ENCODE measurements around the gene NFYC.

Gene NFYC

DNA sequence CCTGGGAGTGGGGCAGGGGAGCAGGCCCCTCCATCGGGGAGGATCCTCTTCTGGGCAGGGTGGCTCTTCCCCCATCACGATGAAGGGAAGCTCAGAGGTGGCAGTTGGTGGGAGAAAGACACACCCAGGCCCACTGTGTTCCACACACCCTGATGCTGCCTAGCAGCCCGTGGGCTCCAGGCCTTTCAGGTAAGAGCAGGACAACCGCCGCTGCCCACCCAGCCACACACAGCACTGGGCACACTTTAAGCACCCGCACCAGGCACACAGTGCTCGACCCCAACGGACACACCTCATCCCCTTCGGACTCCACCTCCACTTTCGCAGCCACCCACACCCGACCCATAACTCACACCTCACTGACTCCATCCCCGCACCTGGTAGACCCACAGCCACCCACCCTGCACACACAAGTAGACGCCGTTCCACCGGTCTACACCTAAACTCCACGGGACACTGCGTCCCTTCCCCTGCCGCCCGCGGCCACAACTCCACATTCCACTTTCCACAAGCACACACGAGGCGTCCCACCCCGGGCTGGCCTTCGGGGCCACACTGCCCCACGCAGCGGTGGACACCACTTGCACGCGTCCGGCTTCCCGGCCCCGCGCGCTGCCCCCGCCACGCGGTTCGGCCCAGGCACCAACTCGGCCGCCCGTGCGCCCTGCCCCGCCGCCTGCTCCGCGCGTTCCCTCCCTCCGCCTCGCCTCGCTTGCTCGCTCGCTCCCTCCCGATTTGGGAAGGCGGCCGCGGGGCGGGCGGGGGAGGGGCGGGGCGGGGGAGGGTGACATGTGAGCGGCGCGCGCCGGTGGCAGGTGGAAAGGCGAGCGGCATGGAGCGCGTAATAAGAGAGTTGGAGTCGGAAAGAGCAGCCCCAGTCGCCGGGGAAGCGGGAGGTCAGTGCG is 91.7 kb downstream of the NFYC start, which contains the start of gene KCNQ4:
KCNQ4 (plus strand) TSS at position 787 of the 905 bp plus-strand sequence. CDS start 307 bp downstream, outside the sequence.
- DNase-seq, result no peak

DNA sequence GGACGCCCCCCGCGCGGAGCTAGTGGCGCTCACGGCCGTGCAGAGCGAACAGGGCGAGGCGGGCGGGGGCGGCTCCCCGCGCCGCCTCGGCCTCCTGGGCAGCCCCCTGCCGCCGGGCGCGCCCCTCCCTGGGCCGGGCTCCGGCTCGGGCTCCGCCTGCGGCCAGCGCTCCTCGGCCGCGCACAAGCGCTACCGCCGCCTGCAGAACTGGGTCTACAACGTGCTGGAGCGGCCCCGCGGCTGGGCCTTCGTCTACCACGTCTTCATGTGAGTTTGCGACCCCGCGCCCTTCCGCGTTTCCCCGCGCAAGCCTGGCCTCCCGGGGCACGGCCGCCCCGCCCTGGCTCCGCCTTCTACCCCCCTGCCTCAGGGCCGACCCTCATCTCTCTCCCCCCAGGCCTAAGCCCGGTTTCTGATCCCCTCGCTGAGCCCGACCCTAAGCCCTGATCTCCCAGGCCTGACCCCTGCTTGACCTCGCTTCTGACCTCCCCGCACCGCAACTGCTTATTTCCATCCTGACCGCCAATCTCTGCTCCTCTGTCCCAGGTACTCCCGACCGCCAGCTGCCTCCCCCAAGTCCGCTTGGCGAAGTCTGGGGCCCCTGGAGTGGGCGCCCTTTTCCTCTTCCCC is 92.8 kb downstream of the NFYC start:
- DNase-seq, result no peak

GRCh38 chr1:40784771-40785151 is 93.3 kb downstream of the NFYC start:
- no peak for DNase-seq

- no peak for DNase-seq
Observed at GRCh38 chr1:40785446-40785845, 93.9 kb downstream of the NFYC start.

- no peak for DNase-seq
Observed at GRCh38 chr1:40786171-40786994, 94.9 kb downstream of the NFYC start.

GRCh38 chr1:40786995-40787705 is 95.6 kb downstream of the NFYC start:
- no peak for DNase-seq

- DNase-seq, result no peak
Observed at GRCh38 chr1:40787737-40788560, 96.4 kb downstream of the NFYC start.

DNA sequence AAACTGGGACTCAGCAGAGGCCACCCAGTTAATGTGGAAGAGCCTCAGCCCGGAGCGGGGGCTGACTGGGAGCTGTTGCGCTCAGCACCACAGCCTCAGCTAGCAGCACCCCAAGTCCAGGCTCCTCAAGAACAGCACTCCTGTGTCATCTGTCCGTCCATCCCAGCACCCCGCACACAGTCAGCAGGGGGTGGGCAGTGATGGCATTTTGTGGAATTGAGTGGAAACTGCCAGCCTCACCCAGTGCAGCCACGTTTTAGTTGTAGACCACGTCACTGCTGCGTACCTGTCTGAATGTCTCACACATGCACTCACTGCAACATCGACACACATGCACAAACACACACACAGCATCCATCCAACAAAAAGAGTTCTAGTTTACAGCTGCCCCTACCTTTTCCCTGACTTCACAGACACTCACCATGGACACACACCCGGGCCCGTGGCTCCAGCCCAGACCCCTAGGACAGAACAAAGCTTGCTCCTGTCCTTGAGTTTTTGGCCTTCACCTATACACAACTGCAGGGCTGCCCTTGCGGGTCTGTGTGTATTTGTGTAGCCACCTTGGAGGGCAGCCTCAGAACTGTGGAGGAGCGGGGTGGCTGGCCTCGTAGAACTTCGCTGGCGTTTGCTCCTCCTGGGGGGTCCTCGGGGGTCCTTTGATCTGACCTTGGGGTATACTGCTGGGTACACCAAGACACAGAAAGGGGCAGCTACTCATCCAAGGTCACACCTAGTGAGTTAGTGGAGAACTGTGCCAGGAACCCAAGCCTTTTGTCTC is 97.2 kb downstream of the NFYC start:
- DNase-seq, result no peak

- DNase-seq, result no peak
Observed at GRCh38 chr1:40789342-40789598, 97.8 kb downstream of the NFYC start.

- no peak for DNase-seq
Observed at GRCh38 chr1:40789661-40790430, 98.3 kb downstream of the NFYC start.

DNA sequence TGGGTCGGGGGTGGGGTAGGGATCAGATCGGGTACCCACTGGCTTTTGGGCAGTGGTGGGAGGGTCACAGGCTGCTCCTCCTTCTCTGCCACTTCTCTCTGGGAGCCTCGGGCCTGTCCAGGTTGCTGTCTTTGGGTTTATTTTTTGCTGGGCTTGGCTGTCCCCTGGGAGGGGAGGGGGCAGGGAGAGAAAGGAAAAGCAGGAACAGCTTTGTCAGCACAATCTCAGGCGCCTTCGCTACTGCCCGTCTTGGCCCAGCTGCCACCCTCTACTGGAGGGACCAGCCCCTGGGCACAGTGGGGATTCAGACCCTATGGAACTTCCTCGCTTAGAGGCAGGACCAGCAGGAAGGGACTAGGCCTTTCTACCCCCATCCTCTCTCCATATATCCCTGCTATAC is 100.5 kb downstream of the NFYC start:
- DNase-seq, result no peak

- no peak for DNase-seq
Observed at GRCh38 chr1:40793617-40794016, 102.1 kb downstream of the NFYC start.

DNA sequence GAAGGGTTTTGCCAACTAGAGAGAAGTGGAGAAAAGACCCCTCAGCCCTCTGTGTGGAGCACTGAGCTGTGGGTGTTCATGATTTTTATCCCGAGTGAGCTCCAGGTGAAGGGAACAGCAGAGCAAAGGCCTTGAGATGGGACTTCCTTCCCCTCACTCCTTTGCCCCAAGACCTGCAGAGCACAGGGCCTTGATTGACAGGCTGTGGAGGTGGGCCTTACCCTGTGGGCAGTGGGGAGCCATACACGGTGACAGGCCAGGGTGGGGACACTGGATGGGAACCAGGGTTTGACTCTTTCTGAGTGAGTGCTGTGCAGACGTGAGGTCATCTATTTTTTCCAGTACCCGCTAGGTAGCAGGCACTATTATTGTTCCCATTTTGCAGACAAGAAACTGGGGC is 102.5 kb downstream of the NFYC start:
- no peak for DNase-seq

DNA sequence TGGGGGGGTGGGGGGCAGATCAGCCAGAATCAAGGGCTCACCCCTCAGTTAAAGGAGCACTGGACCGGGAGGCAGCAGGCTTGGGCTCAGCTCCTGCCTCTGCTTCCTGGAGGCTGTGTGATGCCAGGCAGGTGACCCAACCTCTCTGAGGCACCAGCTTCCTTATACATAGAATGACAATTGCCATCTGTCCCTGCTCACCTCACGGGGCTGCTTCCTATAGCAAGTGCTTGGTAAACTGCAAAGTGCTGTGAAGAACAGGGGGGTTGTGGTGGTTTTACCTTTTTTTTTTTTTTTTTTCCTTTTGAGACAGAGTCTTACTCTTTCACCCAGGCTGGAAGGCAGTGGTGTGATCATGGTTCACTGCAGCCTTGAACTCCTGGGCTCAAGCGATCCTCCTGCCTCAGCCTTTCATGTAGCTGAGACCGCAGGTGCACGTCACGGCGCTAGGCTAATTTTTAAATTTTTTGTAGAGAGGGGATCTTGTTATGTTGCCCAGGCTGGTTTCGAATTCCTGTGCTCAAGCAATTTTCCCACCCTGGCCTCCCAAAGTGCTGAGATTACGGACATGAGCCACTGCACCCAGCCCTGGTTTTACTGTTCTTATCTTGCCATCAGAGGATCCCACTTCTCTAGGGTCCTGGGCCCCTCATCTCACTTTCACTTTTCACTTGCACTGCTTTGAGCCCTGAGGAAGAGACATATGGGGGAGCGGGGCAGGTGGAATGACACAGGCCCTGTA is 103.6 kb downstream of the NFYC start:
- no peak for DNase-seq

GRCh38 chr1:40795811-40796586 is 104.5 kb downstream of the NFYC start:
- DNase-seq, result no peak

DNA sequence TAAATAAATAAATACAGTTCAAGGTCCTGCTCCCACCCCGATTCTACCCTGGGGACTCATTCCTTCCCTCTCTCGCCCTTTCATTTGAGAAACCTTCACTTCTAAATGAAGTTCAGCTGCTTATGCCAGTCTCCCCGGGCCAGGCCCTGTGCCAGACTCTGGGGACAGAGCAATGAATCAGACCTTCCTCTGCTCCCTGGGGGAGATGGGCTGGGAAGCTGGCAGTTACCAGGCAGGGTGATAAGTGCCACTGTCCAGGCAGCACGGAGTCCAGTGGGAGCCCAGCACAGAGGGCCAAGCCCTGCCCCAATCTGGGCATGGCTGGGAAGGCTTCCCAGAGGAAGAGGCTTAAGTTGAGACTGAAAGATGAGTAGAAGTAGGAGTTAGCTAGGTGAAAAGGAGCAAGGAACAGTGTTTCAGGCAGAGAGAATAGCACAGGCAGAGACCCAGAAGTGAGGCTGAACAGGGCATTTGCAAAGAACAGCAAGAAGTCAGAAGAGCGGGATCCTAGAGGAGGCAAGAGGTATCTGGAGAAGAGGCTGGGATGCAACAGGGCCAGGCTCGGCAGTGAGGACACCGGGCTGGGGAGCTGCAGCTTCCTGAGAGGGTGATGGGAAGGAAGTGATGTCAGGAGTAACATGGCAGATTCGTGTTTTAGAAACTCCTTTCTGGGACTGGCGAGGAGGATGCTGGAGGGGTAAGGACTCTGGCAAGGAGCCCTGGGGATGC is 105.6 kb downstream of the NFYC start:
- DNase-seq, result no peak

GRCh38 chr1:40797668-40798010 is 106.1 kb downstream of the NFYC start:
- no peak for DNase-seq
